ENCODE results near the gene POLN.

Gene POLN

DNA sequence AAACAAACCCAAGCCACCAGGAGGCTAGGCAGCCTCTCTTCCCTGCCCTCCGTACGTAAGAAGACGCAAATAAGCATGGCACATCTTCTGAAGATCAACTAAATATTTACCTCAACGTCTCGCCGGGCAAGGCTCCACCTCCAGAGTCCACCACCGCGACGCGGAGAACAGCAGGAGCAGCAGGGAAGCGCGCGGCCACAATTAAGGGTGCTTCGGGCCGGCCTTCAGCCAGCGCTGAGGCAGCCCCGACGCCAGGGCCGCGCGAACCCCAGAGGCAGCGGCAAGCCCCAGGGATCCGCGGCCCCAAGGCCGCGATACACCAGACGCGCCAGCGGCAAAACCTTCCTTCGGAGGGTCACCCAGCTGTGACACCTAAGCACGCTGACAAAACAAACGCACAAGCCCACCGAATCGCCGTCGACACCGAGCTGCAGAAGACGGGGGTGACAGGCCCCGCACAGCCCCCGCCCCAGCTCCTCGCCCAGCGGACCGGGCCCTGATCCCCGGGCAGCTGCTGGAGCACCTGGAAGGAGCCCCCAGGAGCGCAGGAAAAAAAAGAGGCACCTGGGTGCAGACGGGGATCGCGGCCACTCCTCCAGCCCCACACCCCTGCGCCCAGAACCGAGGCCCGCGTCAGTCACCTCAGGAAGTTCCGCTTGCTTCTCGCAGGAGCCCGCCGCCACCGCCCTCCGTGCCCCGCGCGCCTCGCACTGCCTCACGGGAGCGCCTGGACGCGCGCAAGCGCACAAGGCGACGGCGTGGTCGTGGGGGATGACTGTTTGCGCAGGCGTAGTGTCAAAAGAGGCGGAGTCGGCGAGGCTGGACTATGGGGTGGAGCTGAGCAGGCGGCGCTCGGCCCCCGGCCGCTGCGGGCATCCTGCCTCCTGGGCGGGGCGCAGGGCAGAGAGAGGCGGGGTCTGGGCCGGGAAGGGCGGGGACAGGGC lies at the start of gene POLN, which contains the start of gene HAUS3:
POLN (minus strand) TSS at position 712 of the 944 bp plus-strand sequence. CDS start 12,890 bp downstream, outside the sequence.
HAUS3 (minus strand) TSS at position 712 of the 944 bp plus-strand sequence. CDS start 1,175 bp downstream, outside the sequence.
- peak; percentile 99 for DNase-seq

- DNase-seq: peak; percentile 87
These were observed 49.2 kb upstream of the POLN start for GRCh38 chr4:2290974-2291704.

DNA sequence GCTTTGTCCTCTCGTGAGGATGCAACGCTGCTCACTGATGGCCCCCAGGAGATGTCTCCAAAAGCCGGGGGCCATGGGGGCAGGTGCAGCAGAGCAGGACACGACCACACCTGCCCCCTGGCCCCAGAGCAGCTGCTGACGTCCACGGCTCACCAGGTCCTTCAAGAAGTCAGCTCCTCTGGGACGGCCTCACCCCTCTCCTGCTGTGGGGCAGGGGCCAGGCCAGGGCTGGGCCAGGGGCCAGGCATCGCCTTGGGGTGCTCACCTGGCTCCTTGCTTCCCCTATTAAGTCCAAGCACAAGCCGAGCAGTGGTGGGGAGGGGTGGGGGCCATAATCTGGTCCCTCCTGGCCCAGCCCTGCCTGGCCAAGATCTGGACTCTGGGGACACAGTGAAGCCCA lies 48.6 kb upstream of the POLN start:
- DNase-seq: peak; percentile 15

DNA sequence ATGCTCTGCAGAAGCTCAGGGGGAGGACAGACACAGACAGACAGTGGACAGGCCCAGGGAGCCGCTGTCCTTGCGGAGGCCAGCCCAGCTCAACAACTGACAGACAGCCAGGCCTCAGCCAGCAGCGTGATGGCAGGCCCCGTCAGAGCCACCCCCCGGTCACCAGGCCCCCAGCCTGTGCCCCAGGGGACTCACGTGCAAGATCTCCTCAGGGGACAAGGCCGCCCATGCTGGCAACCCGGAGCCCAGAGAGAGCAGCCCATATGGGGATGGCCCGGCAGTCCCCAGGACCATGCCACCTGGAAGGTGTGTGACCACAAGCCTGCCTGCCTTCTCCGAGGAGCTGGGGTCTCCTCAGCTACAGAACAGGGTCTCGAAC lies 48.0 kb upstream of the POLN start:
- peak; percentile 14 for DNase-seq

DNA sequence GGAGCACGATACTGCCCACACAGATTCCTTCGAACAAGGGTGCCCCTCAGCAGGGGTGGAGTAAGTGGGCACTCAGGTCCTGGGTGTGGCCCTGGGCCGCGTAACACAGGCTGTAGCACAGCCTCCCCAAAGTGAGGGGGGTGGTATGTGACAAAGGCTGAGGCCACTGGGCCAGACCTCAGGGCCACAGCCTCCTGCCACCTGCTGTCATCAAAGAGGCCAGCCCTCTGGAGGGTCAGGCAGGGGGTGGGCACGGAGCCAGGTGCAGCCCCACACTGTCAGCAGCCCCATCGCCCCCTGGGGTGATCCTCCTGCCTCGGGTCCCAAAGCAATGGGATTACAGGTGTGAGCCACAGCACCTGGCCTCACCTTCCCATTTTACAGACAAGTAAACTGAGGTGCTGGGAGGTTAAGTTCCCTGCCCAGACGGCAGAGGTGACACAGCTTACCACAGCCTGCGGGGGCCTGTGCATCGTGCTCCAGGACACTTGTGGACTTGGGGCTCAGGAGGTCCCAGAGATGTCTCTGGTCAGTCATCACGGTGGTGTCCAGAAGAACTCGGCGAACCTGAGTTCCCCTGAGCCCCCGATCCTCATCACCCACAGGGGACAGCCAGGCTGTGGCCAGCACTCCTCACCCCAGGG lies 47.5 kb upstream of the POLN start:
- DNase-seq: peak; percentile 13

GRCh38 chr4:2288051-2288541 lies 46.2 kb upstream of the POLN start:
- no peak for DNase-seq

DNA sequence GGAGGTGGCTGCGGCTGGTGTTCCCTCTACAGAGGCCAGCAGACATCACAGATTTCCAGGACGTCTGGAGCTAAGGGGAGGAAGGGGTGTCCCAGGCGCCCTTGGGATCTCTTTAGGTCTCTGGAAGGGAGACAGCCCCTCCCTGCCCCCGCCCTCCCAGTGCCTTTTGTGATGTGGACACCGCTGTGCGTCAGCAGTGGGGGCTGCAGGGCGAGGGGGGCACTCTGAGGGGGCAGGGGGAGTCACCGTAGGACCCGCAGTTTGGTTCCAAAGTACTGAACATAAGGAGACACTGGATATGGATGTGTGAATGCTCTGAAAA lies 45.6 kb upstream of the POLN start:
- no peak for DNase-seq

DNA sequence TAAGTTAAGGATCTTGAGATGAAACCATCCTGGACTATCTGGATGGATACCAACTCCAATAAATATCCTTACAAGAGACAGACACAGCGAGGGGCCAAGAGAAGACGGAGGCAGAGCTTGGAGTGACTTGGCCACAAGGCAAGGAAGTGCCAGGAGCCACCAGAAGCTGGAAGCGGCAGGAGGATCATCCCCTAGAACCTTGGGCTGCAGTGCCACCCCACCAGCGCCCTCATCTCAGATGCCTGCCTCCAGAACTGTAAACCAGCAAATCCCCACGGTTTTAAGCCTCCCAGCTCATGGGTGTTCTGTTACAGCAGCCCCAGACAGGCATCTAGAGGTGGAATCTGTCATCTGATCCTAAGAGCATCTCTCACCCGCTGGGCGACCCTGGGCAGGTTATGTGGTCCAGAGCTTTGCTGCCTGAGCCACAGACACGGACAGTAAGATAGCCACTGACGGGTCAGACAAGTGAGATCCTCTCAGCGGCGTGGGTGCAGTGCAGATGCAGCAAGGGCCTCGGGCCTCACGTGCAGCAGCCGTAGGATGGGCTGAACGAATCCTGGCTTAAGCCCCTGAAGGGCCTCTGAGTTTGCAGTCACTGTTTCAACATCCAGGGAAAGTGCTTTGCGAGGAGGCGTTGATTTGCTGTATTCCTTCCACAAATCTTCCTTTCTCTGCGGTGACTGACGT lies 45.1 kb upstream of the POLN start:
- peak; percentile 10 for DNase-seq

DNA sequence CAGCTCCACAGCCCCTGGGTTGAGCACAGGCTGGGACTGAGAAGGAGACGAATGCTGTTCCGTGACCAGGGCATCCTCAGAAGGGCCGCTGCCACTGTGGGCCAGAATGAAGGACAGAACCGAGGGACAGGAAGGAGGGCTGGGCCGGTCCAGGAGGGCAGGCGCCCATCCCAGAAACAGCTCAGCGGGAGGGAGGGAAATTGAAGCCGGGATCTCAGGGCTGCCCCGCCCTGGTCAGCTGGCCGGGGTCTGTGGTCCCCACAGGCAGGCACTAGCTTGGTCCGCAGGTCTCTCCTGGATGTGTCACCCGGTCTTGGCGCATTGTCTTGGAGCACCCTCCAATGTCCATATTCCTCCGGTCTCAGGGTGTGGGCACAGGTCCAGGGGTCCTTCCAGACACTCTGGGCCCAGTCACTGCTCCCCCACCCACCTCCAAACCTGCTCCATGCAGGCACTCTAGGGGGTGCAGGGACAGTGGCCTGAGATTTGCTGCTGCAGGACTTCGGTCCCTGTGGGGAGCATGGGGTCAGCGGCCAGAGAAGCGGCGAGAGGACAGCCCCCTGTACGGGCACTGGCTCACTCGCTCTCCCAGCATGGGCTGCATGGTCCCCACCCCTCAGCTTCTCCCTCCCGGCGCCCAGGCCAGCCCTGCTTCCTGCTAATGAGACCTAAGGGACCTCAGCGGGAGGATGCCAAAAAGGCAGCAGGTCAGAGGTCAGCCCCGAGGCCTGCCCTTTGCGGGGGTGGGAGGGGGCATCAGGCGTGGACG lies 43.9 kb upstream of the POLN start:
- DNase-seq: peak; percentile 13

- no peak for DNase-seq
These were observed 43.2 kb upstream of the POLN start for GRCh38 chr4:2284934-2285612.

- DNase-seq: no peak
These were observed 42.4 kb upstream of the POLN start for GRCh38 chr4:2284161-2284933.

DNA sequence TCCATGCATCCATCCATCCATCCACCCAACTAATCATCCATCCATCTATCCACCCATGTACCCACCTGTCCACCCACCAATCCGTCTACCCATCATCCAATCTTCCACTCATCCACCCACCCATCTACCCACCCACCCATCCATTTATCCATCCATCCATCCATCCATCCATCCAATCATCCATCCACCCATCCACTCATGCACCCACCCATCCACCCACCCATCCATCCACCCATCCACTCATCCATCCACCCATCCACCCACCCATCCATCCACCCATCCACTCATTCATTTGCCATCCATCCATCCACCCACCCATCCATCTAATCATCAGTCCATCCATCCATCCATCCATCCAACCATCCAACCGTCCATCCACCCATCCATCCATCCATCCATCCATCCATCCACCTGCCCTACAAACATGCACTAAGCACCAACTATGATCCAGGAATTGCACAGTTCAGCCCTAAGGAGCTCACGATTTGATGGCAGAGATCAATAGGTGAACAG lies 41.3 kb upstream of the POLN start:
- DNase-seq: no peak

DNA sequence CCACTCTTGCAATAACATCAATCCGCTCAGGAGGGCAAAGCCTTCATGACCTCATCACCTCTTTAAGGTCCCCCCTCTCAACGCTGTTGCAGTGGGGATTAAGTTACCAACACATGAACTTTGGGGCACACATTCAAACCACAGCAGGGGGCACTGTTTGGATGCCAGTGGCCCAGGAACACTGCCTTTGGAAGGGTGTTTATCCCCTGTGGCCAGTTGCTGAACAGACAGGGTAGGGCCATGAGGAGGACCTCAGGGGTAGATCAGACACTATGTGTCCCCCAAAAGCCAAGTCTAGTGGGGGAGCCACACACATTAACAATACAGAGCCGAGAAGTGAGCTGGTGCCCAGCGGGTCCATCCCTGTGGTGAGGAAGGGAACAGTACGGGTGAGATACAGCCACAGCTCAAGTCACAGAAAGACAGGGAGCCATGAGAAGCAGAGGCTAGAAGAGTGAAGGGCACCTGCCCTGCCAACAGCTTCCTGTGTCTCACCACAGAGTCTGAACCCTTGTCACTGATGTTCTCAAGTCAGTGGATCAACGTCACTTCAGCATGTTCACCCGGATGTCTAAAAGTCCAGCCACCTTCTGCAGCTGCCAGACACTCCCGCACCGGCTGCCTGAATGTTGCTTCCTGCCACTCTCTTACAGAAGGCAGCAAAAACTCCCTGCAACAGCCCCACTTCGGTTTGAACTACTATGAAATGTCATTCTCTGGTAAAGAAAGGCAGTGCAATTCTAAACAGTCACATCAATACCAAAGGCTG lies 39.8 kb upstream of the POLN start:
- DNase-seq: peak; percentile 94

GRCh38 chr4:2280531-2281300 lies 38.8 kb upstream of the POLN start:
- DNase-seq: no peak

- DNase-seq: no peak
These were observed 36.0 kb upstream of the POLN start for GRCh38 chr4:2277956-2278355.

DNA sequence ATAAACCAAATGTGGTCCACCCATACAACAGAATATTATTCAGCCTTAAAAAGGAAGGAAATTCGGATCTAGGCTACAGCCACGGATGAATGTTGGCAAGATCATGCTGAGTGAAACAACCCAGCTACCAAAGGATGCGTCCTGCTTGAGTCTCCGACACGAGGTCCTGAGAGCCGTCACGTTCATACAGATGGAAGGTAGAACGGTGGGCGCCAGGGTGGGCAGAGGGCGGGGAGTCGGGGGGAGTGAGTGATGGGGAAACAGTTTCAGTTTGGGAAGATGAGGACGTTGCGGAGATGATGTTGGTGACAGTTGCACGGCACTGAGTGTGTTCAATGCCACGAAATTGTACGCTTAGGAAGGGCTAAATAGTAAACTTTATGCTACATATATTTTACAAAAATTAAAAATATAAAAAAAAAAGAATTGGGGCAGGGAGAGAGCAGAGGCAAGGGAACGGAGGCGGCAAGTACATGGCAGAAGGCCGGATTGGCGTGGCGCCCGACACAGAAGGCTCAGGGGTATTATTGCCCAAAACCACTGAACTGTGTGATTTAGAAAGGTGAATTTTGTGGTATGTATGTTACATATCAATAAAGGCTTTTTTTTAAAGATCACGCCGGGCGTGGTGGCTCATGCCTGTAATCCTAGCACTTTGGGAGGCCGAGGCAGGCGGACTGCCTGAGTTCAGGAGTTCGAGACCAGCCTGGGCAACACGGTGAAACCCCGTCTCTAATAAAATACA lies 34.8 kb upstream of the POLN start:
- no peak for DNase-seq

DNA sequence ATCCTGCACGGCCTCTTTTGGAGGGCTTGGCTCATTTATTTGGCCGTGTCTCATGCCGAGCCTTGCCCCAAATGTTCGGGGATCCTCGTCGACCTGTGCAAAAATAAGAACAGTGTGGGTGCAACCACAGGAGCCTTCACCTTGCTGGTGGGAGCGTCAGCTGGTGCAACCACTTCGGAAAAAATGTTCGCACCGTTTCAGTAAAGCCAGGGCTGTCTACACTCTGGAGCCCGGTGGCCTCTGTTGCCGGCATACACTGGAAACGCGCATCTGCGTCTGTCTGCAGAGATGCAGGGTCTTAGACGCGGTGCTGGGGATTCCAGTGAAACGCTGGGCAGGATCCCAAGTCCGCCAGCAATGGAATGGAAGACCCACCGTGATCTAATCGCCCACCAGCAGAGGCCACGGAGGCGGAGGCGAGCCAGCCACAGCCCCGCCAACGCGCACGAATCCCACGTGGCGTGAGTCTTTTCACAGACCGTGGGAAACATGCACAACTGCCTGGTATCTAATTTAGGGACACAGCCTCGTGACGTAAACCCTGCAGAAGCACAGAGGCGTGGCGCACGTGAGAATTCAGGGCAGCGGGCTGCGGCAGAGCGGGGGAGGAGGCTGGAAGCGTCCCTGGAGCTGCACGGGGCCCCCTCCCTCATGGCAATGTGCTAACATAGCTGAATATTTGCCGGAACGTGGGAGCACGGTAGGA lies 33.8 kb upstream of the POLN start:
- no peak for DNase-seq

All from CD4-positive, alpha-beta T cell treated with Interleukin-15 for 1 hour (primary cell).